ENCODE results near the gene HILPDA. TPM values are rescaled to one million over a fixed set of nuclear protein-coding genes. Genes with fewer than 3 reads are reported as not detected.

HILPDA gene, protein sequence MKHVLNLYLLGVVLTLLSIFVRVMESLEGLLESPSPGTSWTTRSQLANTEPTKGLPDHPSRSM
- 100 to 1,000 TPM in 1 of 3 donors, 10 to 100 TPM in 1, 1 to 10 TPM in 1; 9.0 to 136 (median 39.7) TPM for polyA plus RNA-seq

DNA sequence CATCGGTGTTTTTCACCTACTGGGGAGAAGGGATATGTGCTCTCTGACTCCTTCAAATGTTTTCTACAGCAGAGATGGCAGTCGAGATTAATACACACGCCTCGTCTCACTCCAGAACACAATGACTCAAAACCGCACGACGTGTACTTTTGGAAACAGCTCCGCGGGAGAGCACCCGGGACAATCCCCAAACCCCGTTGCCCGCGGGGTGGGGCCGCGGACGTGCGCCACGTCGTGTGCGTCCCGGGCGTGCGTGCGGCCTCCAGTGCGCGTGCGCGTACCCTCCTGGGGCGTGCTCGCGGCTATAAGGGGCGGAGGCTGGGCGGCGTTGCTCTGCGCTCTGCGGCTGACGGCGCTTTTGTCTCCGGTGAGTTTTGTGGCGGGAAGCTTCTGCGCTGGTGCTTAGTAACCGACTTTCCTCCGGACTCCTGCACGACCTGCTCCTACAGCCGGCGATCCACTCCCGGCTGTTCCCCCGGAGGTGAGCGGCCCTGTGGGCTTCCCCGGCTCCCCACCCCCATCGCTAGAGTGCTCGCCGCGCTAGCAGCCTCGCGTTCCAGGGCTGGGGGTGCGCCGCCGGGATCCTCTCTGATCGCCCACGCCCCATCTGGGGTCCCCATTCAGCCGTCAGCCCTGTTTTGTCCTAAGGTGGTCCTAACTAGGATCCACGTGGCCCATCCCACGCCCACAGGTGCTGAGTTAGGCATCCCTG, at the start of gene HILPDA:
Gene HILPDA, plus strand, starts transcription at position 336 of the 712 bp plus-strand sequence. CDS start 1,391 bp downstream, outside the sequence.
- WGBS, 3 donors: 0 to 1% (median 0%) methylated on average over 56 to 64 of the region's 64 CpGs
- peak within 1 kb of the TSS; percentile 92 for H3K27ac ChIP-seq (ENCODE audit: low read depth, low read length)

DNA sequence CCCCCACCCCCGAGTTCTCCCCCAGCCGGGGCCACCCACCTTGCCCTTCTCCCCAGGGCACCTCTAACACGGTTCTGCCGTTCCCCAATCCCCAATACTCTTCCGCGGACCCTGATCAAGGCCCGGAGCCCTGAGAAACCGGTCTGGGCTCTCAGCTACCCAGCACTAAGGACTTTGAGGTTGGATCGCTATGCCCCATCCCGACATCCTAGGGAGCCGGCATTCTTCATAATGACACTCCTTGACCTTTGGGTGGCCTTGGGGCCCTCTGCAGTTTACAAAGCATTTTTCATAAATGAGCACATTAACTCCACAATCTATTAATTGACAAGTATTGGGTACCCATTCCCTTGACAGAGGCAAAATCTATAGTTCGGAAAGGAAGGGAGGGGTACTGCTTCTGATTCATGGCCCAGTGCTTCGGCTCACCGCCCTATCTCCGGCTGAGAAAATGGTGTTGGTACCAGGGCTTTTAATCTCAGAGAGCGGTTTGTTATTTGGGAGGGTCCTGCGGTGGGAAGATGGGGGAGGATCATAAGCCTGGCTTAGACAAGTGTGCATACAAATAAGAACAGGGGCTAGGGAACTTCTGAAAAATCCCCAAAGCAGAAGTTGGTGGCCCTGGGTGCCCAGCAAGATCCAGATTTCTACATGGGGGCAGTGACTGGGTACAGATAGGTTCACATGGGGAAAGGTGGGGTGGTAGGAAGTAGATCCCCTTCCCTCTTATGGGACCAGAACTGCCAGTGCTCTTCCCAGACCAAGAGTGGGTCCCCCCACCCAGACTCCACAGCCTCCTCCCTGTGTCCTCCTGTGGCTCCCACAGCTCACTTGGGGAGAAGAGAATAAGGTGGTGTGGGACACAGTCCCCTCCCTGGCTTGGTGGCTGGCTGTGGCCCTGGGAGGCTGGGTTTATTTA, 49.1 kb upstream of the HILPDA start:
- H3K27ac ChIP-seq (ENCODE audit: low read depth, low read length): no peak overlapping the region
- WGBS, 3 donors: 46 to 58% (median 54%) methylated on average over 13 to 17 of the region's 17 CpGs

DNA sequence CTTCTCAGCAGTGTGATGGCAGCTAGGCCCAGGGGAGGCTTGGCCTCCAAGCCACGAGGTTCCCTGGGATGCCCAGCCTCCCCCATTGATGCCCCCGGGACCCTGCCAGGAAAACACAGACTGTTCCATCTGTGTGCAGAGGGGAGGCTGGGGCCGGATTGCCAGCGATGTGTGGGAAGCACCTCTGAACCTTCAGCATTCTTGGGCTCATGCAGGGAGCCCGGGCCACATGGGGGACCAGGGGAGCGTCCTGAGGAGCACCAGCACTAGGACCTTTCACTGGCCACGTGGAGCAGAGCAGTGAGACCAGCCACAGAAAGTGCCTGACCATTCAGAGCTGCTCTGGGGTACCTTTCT, 48.5 kb upstream of the HILPDA start:
- no peak overlapping the region for H3K27ac ChIP-seq (ENCODE audit: low read depth, low read length)
- 71 to 83% (median 78%) methylated on average over 7 of the region's 7 CpGs for WGBS, 3 donors

DNA sequence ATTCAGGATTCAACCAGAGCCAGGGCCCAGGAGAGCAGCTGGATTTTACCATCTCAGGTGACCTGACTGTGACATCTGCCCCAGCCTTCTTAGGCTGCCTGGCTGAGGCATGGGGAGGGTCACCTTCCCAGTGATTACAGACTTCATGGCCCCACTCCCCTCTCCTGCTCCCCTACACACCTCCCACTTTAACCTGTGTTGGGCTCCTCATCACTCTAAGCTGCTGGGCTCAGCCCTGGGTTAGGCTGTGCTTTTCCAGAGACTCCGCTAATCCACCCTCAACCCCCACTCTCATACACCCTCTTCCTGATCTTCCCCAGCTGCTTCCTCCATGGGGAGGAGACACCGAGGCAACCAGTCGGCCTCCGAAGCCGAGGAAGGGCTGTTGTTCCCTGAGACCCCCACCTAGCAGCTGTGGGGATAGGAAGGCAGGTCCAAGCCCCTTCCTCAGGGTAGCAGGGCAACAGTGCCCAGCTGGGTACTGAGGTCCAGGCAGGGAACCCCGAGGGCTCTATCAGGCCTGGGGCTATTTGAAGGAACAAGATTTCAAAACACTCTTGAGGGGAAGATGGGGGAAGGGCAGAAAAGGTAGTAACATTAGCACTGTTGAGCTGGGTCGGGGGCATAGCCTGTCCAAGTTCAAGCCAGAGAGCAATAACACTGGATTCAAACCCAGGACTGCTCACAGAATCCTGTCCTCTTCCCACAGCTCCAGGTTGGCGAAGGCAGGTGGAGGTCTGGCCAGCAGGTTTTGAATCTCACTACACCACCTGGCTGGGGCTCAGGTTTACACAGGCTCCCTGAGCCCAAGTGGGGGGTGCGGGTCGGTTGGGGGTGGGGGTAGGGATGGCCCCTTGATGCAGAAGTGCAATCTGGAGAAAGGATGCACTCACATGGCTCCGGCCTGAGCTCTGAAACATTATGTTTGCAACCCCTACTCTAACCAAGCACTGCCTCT, 47.6 kb upstream of the HILPDA start:
- peak overlapping the region; percentile 85 for H3K27ac ChIP-seq (ENCODE audit: low read depth, low read length)
- 40 to 72% (median 44%) methylated on average over 11 of the region's 11 CpGs for WGBS, 3 donors

DNA sequence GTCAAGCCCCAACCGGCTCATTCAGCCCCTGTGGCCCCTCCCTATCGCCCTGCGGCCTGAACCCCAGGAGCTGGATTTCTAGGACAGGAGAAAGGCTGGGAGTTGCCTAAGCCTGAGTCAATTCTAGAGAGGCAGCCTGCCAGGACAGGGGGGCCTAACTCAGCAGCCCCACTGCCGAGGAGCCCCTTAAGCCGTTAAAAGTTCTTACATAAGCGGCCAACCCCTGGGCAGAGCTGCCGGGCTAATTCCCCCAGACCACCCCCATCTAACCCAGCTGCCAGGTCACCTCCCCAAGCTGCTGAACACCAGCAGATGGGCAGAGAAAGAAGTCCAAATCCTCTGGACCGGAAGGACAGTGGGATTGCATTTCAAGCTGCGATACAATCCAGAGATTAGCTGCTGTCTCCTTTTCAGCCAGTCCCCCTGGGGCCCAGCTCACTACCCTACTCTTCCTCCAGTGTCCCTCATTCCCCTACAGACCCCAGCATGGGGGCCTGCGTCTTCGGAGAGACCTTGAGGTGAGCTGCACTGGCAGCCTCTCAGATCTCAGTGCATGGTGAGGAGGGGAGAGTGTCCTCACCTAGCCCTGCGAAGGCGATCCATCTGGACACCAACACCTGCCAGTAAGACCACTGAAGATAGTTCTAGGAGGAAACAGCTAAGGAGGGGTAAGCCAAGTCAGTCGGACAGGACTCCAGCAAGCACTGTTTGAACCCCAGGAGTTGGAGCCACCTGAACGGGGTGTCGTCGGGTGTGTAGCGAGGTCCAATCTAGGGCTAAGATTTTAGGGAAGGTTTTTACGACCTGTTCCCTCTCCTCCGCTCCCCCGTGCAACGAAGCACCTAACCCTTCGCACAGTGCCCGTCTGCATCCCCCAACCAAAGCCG, 46.7 kb upstream of the HILPDA start:
- WGBS, 3 donors: 19 to 46% (median 21%) methylated on average over 25 of the region's 25 CpGs

DNA sequence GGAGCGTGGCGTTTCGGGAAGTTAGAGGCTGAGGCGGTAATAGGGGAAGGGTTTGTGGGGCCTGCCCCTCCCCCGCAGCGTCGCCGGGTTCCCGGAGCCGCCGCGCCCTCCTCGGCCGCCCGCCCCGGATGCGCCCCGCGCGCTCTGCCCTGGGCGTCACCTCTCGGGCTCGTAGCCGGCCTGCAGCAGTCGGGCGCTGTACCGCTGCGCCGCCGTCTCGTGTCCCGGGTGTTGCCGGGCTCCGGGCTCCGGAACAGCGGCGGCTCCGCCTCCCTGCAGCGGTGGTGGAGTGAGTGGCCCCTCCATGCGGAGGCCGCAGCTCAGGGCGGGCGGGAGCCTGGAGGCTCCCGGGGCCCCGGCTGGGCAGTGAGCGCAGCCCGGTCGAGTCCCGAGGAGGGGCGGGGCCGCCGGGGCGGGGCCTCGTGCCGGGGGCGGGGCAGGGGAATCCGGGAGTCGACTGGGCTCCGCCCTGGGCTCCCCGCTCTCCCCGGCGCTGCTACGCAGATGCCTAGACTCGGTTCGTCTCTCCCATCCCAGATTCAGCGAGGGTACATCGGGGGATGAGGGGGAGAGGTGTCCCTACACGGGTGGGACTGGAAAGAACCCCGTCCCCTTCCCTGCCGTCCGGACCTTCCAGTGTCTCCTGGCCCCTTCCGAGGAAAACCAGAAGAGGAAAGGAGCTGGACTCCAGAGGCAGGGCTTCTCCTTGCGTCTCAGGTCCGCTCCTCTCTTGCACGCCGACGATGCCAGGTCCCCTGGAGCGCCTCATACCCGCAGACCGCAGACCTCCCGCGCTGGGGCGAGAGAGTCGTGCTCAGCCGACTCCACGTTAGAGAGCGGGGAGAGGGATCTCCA, 45.9 kb upstream of the HILPDA start, which contains the start of gene IMPDH1:
Gene IMPDH1, minus strand, starts transcription at position 387 of the 855 bp plus-strand sequence. Its CDS starts 81 bp downstream, at position 306.
- 0 to 1% (median 0%) methylated on average over 57 to 87 of the region's 87 CpGs for WGBS, 3 donors
- peak within 1 kb of the TSS; percentile 85 for H3K27ac ChIP-seq (ENCODE audit: low read depth, low read length)

More for the DNA sequence above, 46.7 kb upstream of the HILPDA start:
- peak overlapping the region; percentile 85 for H3K27ac ChIP-seq (ENCODE audit: low read depth, low read length)

DNA sequence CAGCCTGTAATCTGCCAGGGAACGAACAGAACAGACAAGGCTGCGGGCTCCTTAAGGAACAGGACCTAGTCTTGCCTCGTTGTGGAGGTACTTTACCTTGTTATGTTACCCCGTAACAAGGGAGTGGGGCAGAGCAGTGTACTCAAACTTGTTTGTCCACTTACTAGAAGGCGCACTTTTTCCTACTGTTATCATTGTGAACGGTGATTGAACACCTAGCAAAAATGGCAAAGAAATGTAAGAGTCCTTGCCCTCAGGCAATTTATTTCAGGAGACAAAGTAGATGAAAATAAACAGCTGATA, 45.3 kb upstream of the HILPDA start:
- H3K27ac ChIP-seq (ENCODE audit: low read depth, low read length): peak overlapping the region; percentile 36
- WGBS, 3 donors: 0 to 3% (median 3%) methylated on average over 6 of the region's 6 CpGs

DNA sequence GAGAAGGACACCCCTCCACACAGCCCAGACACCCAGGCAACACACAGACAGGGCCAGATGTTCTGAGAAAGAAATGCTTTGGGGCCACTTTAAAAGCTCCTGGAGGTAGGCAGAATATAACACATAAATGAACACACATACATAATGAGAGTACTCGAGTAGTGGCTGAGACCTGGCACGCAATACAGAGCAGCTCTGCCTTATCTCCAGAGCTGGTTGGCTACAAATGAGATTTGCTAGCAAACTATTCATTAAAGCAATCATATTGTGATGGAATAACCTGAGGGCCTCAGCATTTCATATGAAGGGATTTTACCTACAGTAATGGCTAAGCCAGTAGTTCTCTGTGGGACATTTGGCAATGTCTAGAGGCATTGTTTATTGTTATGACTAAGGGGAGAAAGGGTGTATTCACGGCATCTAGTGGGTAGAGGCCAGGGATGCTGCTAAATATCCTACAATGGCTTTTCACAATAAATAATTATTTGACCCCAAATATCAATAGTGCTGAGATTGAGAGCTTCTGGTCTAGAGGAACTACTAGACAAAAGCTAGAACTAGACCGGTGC, 40.4 kb upstream of the HILPDA start:
- 74 to 82% (median 77%) methylated on average over 4 of the region's 4 CpGs for WGBS, 3 donors
- H3K27ac ChIP-seq (ENCODE audit: low read depth, low read length): no peak overlapping the region

DNA sequence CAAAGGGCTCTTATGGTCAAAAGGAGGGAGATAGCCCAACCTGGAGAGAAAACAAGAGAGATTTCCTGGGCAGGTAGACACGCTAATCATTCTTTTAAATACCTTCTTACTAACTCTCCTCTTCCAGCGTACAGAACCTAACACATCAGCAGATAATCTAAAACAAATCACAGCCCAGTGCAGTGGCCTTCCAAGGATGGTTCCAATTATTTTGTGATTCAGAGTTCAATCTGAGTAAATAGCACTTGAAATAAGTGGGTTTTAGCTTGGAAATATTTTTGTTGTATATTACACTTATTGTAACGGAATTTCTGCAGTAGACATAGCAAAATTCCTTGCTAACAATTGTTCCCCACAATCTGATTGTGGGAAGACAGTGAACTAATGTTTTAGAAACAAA, 38.6 kb upstream of the HILPDA start:
- WGBS, 3 donors: 89 to 93% (median 90%) methylated on average over 3 of the region's 3 CpGs
- H3K27ac ChIP-seq (ENCODE audit: low read depth, low read length): no peak overlapping the region

DNA sequence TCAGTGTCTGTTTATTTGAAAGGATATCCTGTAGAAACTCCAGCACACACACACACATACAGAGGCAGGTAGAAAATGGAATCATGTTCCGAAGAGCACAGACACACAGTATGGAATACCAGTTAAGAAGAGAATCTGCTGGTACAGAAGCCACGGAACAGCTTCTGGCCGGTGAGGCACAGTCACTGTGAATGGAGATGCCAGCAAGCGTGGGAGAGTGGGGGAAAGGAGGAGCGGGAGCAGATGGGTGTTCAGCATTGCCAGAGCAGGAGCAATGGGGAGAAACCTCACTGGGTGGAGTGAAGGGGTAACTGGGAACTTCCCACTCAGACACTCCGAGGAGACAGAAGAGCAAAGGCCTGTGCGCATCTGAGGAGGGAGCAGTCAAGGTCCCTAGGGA, 36.4 kb upstream of the HILPDA start:
- H3K27ac ChIP-seq (ENCODE audit: low read depth, low read length): no peak overlapping the region
- WGBS, 3 donors: 85 to 96% (median 89%) methylated on average over 7 of the region's 7 CpGs

DNA sequence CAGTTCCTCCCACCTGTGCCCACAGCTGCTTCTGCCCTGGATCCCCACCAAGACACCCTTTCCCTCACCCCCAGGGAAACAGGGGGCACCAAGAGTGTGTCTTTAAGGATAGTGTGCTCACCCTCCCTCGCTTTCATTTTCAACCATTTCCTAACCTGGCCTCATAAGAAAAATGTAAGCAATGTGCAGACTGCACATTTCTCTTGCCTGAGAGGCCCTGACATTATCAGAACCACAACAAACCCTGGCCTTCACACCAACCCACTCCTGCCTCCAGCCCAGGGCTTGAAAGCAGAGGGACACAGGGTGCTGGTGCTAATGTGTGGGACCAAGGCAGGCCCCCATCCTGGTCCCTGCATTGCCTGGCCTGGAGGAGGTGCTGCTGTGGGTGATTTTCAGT, 34.9 kb upstream of the HILPDA start:
- WGBS, 3 donors: 83 to 91% (median 85%) methylated on average over 1 of the region's 1 CpG

DNA sequence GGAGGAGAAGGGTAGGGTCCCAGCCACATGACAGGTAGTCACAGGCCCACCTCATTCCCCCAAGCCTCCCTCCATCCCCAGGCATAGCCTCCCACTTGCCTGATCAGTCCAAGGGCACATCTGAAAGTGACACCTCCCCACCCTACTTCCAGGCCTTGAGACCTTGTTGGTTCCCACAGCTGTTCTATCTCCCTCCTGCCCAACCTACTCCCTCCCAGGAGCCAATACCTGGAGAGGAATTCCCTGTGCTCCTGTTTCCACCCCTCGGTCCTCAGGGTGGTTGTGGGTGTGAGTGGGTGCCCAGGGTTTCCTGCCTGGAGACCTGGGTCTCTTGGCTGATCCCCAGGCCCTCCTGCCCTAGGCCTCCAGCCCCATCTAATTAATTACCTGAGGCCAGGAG, 34.3 kb upstream of the HILPDA start:
- 83 to 90% (median 87%) methylated on average over 1 of the region's 1 CpG for WGBS, 3 donors

More for the DNA sequence above, 34.9 kb upstream of the HILPDA start:
- H3K27ac ChIP-seq (ENCODE audit: low read depth, low read length): no peak overlapping the region

DNA sequence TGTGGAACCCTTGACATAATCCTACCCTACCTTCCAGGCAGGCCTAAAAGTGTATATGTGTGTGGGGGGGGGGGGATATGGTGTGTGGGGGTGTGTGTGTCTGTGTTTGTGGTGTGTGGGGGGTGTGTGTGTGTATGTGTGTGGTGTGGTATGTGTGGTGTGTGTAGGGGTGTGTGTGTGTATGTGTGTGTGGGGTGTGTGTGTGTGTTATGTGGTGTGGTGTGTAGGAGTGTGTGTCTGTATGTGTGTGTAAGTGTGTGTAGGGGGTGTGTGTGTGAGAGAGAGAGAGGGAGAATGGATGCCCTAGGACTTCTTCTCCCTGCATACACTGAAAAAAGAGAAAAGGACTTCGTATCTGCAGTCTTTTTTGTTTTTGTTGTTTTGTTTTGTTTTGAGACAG, 33.6 kb upstream of the HILPDA start:
- 60 to 67% (median 67%) methylated on average over 1 of the region's 1 CpG for WGBS, 3 donors
- H3K27ac ChIP-seq (ENCODE audit: low read depth, low read length): no peak overlapping the region

More for the DNA sequence above, 34.3 kb upstream of the HILPDA start:
- H3K27ac ChIP-seq (ENCODE audit: low read depth, low read length): no peak overlapping the region

DNA sequence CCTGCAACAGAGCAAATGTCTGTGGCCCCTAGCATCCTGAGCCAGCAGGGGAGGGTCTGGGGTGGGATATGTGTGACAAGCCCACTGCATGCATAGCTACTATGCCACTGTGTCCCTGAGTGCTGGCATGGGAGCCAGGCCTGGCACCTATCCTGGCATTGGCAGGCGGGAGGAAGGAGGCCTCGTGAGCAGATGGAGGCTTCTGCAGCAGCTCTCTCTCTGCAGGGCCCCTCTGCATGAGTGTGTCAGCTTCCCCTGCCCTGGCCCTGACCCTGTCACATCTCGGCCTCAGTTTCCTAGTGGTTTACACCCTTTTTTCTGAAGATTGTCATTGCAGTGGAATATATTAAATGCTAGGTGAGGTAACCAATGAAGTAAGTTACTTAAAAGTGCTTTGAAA, 32.8 kb upstream of the HILPDA start:
- WGBS, 3 donors: 61 to 75% (median 65%) methylated on average over 3 of the region's 3 CpGs
- no peak overlapping the region for H3K27ac ChIP-seq (ENCODE audit: low read depth, low read length)

DNA sequence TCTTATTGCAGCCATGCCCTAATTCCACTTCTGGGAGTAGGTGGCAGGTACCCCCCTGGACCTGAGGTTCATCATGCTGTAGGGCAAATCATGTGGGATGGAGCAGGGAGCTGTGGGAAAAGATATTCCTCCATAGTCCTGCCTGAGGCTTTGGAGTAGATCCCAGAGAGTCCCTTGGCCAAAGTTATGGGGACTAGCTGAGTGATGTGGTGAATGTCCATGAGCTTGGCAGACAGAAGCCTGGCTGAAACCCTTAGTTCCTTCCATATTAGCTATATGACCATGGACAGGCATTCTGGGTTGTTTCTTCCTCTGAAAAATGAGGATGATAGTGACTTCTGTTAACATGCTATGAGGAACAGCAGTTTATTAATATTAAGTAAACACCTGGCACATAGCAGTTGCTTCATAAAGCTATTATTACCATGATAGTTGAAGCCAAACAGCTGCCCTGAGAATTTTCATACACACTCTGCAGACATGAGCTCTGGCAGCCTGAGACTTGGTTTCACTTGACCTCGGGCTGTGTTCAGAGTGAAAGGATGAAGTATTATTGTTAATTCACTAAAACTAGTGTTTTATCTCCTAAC, 30.9 kb upstream of the HILPDA start:
- no peak overlapping the region for H3K27ac ChIP-seq (ENCODE audit: low read depth, low read length)
- WGBS, 3 donors: 67 to 70% (median 68%) methylated on average over 1 of the region's 1 CpG

DNA sequence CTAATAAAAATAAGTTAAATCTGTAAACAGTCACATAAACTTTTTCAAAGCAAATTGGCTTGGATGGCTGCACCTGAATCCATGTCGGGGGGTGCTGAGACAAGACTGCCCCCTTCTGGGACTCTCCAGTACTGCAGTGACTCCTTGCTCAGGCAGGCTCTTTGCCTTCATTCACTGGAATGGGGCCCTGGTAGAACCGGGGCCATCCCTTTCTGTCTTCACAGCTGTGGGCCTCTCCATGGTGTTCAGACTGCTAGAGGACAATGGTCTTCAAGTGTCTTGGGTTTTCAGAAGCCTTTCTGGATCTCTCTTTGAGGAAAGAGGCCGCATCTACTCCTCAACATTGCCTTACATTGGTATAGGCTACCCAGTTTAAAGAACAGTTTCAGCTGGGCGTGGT, 29.8 kb upstream of the HILPDA start:
- WGBS, 3 donors: 39 to 45% (median 43%) methylated on average over 4 of the region's 4 CpGs
- H3K27ac ChIP-seq (ENCODE audit: low read depth, low read length): no peak overlapping the region
